ENCODE results near the gene USH2A. TPM values are rescaled to one million over a fixed set of nuclear protein-coding genes. Genes with fewer than 3 reads are reported as not detected.

The USH2A gene
- total and polyA plus RNA-seq, 3 donors from 2014 or later, result 1.6 to 2.5 (median 1.8) TPM

- DNase-seq, result no peak
- no peak overlapping the region for H3K4me3 ChIP-seq
- 38 to 46% methylated on average over 1 of the region's 1 CpG for WGBS, 2 donors
- no peak for TF ChIP-seq POLR2A (IDR thresholded peaks at IDR 0.05)
- TF ChIP-seq, protein P1, sequence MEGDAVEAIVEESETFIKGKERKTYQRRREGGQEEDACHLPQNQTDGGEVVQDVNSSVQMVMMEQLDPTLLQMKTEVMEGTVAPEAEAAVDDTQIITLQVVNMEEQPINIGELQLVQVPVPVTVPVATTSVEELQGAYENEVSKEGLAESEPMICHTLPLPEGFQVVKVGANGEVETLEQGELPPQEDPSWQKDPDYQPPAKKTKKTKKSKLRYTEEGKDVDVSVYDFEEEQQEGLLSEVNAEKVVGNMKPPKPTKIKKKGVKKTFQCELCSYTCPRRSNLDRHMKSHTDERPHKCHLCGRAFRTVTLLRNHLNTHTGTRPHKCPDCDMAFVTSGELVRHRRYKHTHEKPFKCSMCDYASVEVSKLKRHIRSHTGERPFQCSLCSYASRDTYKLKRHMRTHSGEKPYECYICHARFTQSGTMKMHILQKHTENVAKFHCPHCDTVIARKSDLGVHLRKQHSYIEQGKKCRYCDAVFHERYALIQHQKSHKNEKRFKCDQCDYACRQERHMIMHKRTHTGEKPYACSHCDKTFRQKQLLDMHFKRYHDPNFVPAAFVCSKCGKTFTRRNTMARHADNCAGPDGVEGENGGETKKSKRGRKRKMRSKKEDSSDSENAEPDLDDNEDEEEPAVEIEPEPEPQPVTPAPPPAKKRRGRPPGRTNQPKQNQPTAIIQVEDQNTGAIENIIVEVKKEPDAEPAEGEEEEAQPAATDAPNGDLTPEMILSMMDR (IDR thresholded peaks at IDR 0.05), result no peak
- no peak overlapping the region for H3K27ac ChIP-seq
- intact Hi-C loops (cut with DNase I; ENCODE audit: low total_unique reads), result no loop called here
- H3K27me3 ChIP-seq, result no peaks in the 10 kb centered on the region
- no peaks in the 10 kb centered on the region for H3K36me3 ChIP-seq (ENCODE audit: low read depth, missing control alignments)
- H3K9me3 ChIP-seq, result no peaks in the 10 kb centered on the region
- H3K4me1 ChIP-seq, result no peaks in the 10 kb centered on the region
These were observed 366.2 kb downstream of the USH2A start for GRCh38 chr1:216057063-216057462.

DNA sequence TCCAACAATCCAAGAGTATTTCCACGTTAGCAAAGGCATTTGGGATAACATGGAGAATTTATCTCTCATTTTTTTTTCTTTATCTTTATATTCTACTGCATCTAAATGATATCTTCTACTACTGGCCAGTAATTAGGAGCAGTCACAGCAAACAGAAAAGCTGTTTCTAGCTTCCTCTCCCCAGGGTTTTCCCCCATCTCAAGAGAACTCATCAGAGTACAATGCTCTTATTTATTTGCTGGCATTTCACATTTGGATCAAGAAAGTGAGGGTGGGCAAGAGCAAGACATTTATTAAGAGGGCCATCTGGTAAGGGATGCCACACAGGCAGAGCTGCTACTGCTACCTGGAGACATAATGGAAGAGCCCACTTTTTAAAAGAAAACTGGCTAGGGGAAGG is 368.2 kb downstream of the USH2A start:
- Histone ChIP-seq H3K36me3 (ENCODE audit: low read depth, missing control alignments) (no peaks in the 10 kb centered on the region), H3K9me3 (no peaks in the 10 kb centered on the region), H3K4me3 (no peak overlapping the region), H3K27me3 (no peaks in the 10 kb centered on the region), H3K27ac (no peak overlapping the region), H3K4me1 (no peaks in the 10 kb centered on the region)
- no peak for DNase-seq
- 40 to 62% methylated on average over 1 of the region's 1 CpG for whole genome bisulfite sequencing, 2 donors
- intact Hi-C loops (cut with DNase I; ENCODE audit: low total_unique reads), result no loop called here
- TF ChIP-seq POLR2A (IDR thresholded peaks at IDR 0.05), result no peak
- TF ChIP-seq, protein P1 (IDR thresholded peaks at IDR 0.05), result no peak

DNA sequence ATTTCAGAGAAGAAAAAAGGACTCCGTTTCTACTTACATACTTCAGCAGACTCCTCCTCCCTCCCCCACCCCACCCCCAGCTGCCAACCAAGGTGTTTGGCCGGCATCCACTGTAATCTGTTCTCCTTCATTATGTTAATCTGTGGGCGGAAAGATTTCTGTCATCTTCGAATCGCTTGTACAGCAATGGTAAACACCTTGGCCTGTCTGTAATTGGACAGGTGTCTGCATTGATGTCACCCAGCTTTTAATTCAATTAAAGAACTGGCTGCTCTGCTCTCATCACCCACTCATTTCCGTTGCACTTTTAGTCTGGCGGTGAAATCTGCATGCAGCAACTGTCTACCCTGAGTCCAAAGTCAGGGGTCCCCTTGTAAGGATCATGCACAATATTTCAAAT is 368.6 kb downstream of the USH2A start:
- intact Hi-C loops (cut with DNase I; ENCODE audit: low total_unique reads), result no loop called here
- no peaks in the 10 kb centered on the region for H3K27me3 ChIP-seq
- DNase-seq, result no peak
- no peak overlapping the region for H3K4me3 ChIP-seq
- no peaks in the 10 kb centered on the region for H3K36me3 ChIP-seq (ENCODE audit: low read depth, missing control alignments)
- 36 to 62% methylated on average over 7 of the region's 7 CpGs for WGBS, 2 donors
- TF ChIP-seq, protein P1 (IDR thresholded peaks at IDR 0.05), result no peak
- TF ChIP-seq POLR2A (IDR thresholded peaks at IDR 0.05), result no peak
- no peaks in the 10 kb centered on the region for H3K9me3 ChIP-seq
- H3K4me1 ChIP-seq, result no peaks in the 10 kb centered on the region
- no peak overlapping the region for H3K27ac ChIP-seq

DNA sequence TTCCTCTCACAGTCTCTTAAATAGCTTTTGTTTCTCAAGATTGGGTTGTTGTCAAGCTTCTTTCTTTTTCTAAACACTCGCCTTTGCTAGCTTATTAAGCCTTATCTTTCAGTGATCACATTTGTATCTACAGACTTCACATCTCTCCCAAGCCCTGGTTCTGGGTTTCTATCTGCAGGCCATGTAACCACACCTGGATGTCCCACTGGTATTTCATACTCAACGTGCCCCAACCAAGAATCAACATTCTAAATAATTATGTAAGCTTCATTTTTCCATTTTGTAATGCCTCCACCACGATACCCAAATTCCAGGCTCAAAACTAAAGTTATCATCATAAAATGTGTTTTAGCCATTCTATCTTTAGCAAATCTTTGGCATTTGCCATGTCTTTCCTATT is 372.2 kb downstream of the USH2A start:
- Histone ChIP-seq H3K9me3 (no peaks in the 10 kb centered on the region), H3K27ac (no peak overlapping the region), H3K4me1 (no peaks in the 10 kb centered on the region), H3K27me3 (no peaks in the 10 kb centered on the region), H3K4me3 (no peak overlapping the region), H3K36me3 (ENCODE audit: low read depth, missing control alignments) (no peaks in the 10 kb centered on the region)
- 81 to 89% methylated on average over 3 of the region's 3 CpGs for WGBS, 2 donors
- DNase-seq, result no peak
- intact Hi-C loops (cut with DNase I; ENCODE audit: low total_unique reads), result no loop called here
- TF ChIP-seq, protein P1 (IDR thresholded peaks at IDR 0.05), result no peak
- TF ChIP-seq POLR2A (IDR thresholded peaks at IDR 0.05), result no peak

DNA sequence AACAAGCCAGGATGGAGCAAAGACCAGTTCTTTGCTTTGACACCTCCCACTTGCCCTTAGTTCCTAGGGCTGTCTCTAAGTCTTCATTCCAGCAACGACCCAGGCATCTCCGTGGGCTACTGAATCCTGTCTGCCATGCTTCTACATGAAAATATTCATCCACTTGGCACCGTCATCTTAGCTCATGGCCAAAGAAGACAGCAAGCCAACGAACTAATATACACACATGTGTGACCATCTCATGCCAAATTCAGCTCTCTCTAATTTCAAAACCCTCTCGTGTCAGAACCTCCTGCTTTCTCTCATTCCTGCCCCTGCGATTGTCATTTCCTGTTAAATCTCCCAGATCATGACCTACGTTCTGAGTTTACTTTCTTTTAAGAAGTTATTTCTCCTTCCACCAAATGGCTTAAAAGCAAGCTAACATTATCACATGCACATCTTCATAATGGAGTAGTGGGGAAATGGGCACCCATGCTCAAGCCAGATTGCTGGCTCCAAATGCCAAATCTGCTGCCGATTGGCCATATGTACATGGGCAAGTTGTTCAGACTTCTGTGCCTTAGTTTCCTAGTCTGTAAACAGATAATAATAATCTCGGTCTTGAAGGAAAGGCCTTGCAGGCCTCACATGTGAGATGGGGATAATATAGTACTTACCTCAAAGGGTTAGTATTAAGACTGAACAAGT is 373.4 kb downstream of the USH2A start:
- Histone ChIP-seq H3K4me3 (no peak overlapping the region), H3K27ac (no peak overlapping the region), H3K9me3 (no peaks in the 10 kb centered on the region), H3K4me1 (no peaks in the 10 kb centered on the region), H3K27me3 (no peaks in the 10 kb centered on the region), H3K36me3 (ENCODE audit: low read depth, missing control alignments) (no peaks in the 10 kb centered on the region)
- WGBS, 2 donors, result 84 to 86% methylated on average over 9 of the region's 9 CpGs
- DNase-seq, result no peak
- intact Hi-C loops (cut with DNase I; ENCODE audit: low total_unique reads), result no loop called here
- TF ChIP-seq, protein P1 (IDR thresholded peaks at IDR 0.05), result no peak
- TF ChIP-seq POLR2A (IDR thresholded peaks at IDR 0.05), result no peak

All from testis (tissue), 3 donors.